Trophoblast cell (in vitro differentiated cells and primary cell): Measurements from ENCODE around the gene ATN1.

Experiments used
- DNase-seq, 2 donors: peaks; one replicate each; pipeline ENCODE4 v3.0.0-alpha.2; 2016
- H2AFZ ChIP-seq: 2 replicates; pipeline ENCODE4 v1.6.1; 2013; ENCODE audit warnings: low read length, moderate library complexity, mild to moderate bottlenecking; ENCODE audit not compliant: insufficient read depth, poor library complexity
- H2AK5ac ChIP-seq: 2 replicates; pipeline ENCODE4 v1.6.1; 2013; ENCODE audit warnings: mild to moderate bottlenecking, low read length
- H2BK120ac ChIP-seq: 2 replicates; pipeline ENCODE4 v1.6.1; 2013; ENCODE audit warnings: low read length, mild to moderate bottlenecking, moderate library complexity; ENCODE audit not compliant: insufficient read depth, poor library complexity
- H2BK12ac ChIP-seq: 2 replicates; pipeline ENCODE4 v1.6.1; 2013; ENCODE audit warnings: mild to moderate bottlenecking, low read length, moderate library complexity
- H2BK5ac ChIP-seq: 2 replicates; pipeline ENCODE4 v1.6.1; 2013; ENCODE audit warnings: low read length, low read depth, moderate library complexity, mild to moderate bottlenecking; ENCODE audit not compliant: poor library complexity
- H3K14ac ChIP-seq: 2 replicates; pipeline ENCODE4 v1.6.1; 2013; ENCODE audit warnings: mild to moderate bottlenecking, low read length
- H3K18ac ChIP-seq: 2 replicates; pipeline ENCODE4 v1.6.1; 2013; ENCODE audit warnings: mild to moderate bottlenecking, low read length
- H3K23ac ChIP-seq: 2 replicates; pipeline ENCODE4 v1.6.1; 2013; ENCODE audit warnings: low read length
- H3K27ac ChIP-seq: 2 replicates; pipeline ENCODE4 v1.5.1; 2013; ENCODE audit warnings: low read depth, mild to moderate bottlenecking, inconsistent platforms, low read length, moderate library complexity
- H3K27me3 ChIP-seq: 2 replicates; pipeline ENCODE4 v1.6.1; 2013; ENCODE audit warnings: inconsistent platforms, mild to moderate bottlenecking, low read length, moderate library complexity; ENCODE audit not compliant: insufficient read depth
- H3K36me3 ChIP-seq, 2 experiments: 1 replicate in 1 of 2; 2 replicates in 1 of 2; pipeline ENCODE4 v1.6.1; 2013; ENCODE audit warnings: low read length in 2 of 2, mild to moderate bottlenecking in 2 of 2, moderate library complexity in 1 of 2; ENCODE audit not compliant: insufficient read depth in 2 of 2, control insufficient read depth in 1 of 2
- H3K4ac ChIP-seq: 2 replicates; pipeline ENCODE4 v1.6.1; 2013; ENCODE audit warnings: low read depth, mild to moderate bottlenecking, low read length, moderate library complexity
- H3K4me1 ChIP-seq, 2 experiments: 1 replicate in 1 of 2; 2 replicates in 1 of 2; pipeline ENCODE4 v1.6.1; 2013; ENCODE audit warnings: low read length in 2 of 2, mild to moderate bottlenecking in 2 of 2, moderate library complexity in 1 of 2; ENCODE audit not compliant: insufficient read depth in 2 of 2, control insufficient read depth in 1 of 2
- H3K4me2 ChIP-seq: 2 replicates; pipeline ENCODE4 v1.6.1; 2013; ENCODE audit warnings: inconsistent platforms, mild to moderate bottlenecking, low read length, moderate library complexity
- H3K4me3 ChIP-seq: 2 replicates; pipeline ENCODE4 v1.5.1; 2013; ENCODE audit warnings: mild to moderate bottlenecking, low read depth, low read length, inconsistent platforms
- H3K79me1 ChIP-seq: one replicate; pipeline ENCODE4 v1.6.1; 2013; ENCODE audit warnings: low read length
- H3K79me2 ChIP-seq: 2 replicates; pipeline ENCODE4 v1.6.1; 2013; ENCODE audit warnings: low read length, mild to moderate bottlenecking; ENCODE audit not compliant: control insufficient read depth, insufficient read depth, poor library complexity
- H3K9ac ChIP-seq: 2 replicates; pipeline ENCODE4 v1.6.1; 2013; ENCODE audit warnings: mild to moderate bottlenecking, low read length
- H3K9me3 ChIP-seq: 2 replicates; pipeline ENCODE4 v1.6.1; 2013; ENCODE audit warnings: low read depth, mild to moderate bottlenecking, control low read depth, inconsistent platforms, low read length; ENCODE audit not compliant: insufficient read depth
- H4K12ac ChIP-seq: 2 replicates; pipeline ENCODE4 v1.6.1; 2013; ENCODE audit warnings: low read depth, mild to moderate bottlenecking, low read length, moderate library complexity
- H4K8ac ChIP-seq: 2 replicates; pipeline ENCODE4 v1.6.1; 2013; ENCODE audit warnings: low read depth, mild to moderate bottlenecking, low read length, moderate library complexity
- H4K91ac ChIP-seq: one replicate; pipeline ENCODE4 v1.6.1; 2013; ENCODE audit warnings: low read depth, mild to moderate bottlenecking, low read length, moderate library complexity
- WGBS: extraction: QIAGEN DNeasy Blood & Tissue Kit; methylation state at CpG from one replicate; pipeline ENCODE4 v1.1.7; 2013; ENCODE audit warnings: missing lambda C conversion rate; ENCODE audit not compliant: insufficient read length, insufficient coverage; ENCODE audit errors: extremely low coverage; 5-methylcytosine and 5-hydroxymethylcytosine counted together

Gene ATN1

GRCh38 chr12:6954316-6955107, 26.8 kb downstream of the ATN1 start:
- H2AFZ ChIP-seq: no peak overlapping the region
- H4K12ac ChIP-seq: no peak overlapping the region
- H3K79me1 ChIP-seq: no peaks in the 10 kb centered on the region
- no peak overlapping the region for H3K18ac ChIP-seq
- H2BK12ac ChIP-seq: no peak overlapping the region
- no peak overlapping the region for H3K23ac ChIP-seq
- no peak overlapping the region for H3K14ac ChIP-seq
- H3K4ac ChIP-seq: no peak overlapping the region
- H2AK5ac ChIP-seq: no peak overlapping the region
- no peak overlapping the region for H4K8ac ChIP-seq
- H3K36me3 ChIP-seq: peaks cover 9 to 11% of the 10 kb centered on the region in 2 experiments
- H2BK5ac ChIP-seq: no peak overlapping the region
- no peak overlapping the region for H4K91ac ChIP-seq
- H3K4me1 ChIP-seq: peaks cover 5 to 10% of the 10 kb centered on the region in 2 experiments
- H2BK120ac ChIP-seq: no peak overlapping the region
- no CpG with 5 or more reads among the region's 21 CpGs for WGBS
- peak overlapping the region; percentile 42 for H3K4me3 ChIP-seq
- no peak for DNase-seq
- H3K79me2 ChIP-seq: no peaks in the 10 kb centered on the region
- H3K9me3 ChIP-seq: no peaks in the 10 kb centered on the region
- H3K4me2 ChIP-seq: no peak overlapping the region
- H3K27me3 ChIP-seq: no peaks in the 10 kb centered on the region
- H3K27ac ChIP-seq: no peak overlapping the region
- no peak overlapping the region for H3K9ac ChIP-seq

- H3K23ac ChIP-seq: no peak overlapping the region
- no peak overlapping the region for H2AK5ac ChIP-seq
- no peak overlapping the region for H3K18ac ChIP-seq
- no peak overlapping the region for H3K4me2 ChIP-seq
- H3K79me1 ChIP-seq: no peaks in the 10 kb centered on the region
- no peaks in the 10 kb centered on the region for H3K79me2 ChIP-seq
- H3K4me1 ChIP-seq: peaks cover 5 to 10% of the 10 kb centered on the region in 2 experiments
- no peak for DNase-seq
- H2BK5ac ChIP-seq: no peak overlapping the region
- H4K12ac ChIP-seq: no peak overlapping the region
- H3K27me3 ChIP-seq: no peaks in the 10 kb centered on the region
- no peak overlapping the region for H3K9ac ChIP-seq
- H2AFZ ChIP-seq: no peak overlapping the region
- no peak overlapping the region for H3K27ac ChIP-seq
- H3K4ac ChIP-seq: no peak overlapping the region
- H2BK12ac ChIP-seq: no peak overlapping the region
- H4K91ac ChIP-seq: no peak overlapping the region
- H3K36me3 ChIP-seq: peaks cover 10 to 15% of the 10 kb centered on the region in 2 experiments
- no peak overlapping the region for H3K14ac ChIP-seq
- H2BK120ac ChIP-seq: no peak overlapping the region
- H3K4me3 ChIP-seq: no peak overlapping the region
- no peak overlapping the region for H4K8ac ChIP-seq
- H3K9me3 ChIP-seq: no peaks in the 10 kb centered on the region
- no CpG with 5 or more reads among the region's 22 CpGs for WGBS
Measured at GRCh38 chr12:6955108-6956020, 27.6 kb downstream of the ATN1 start.

GRCh38 chr12:6956021-6956727, 28.4 kb downstream of the ATN1 start:
- Histone ChIP-seq H2AFZ (no peak overlapping the region), H2BK5ac (no peak overlapping the region), H3K14ac (no peak overlapping the region), H4K91ac (no peak overlapping the region), H3K4ac (no peak overlapping the region), H2BK12ac (no peak overlapping the region), H3K27me3 (no peaks in the 10 kb centered on the region), H2AK5ac (no peak overlapping the region), H3K4me1 (peaks cover 0 to 3% of the 10 kb centered on the region in 2 experiments), H3K27ac (no peak overlapping the region), H4K12ac (no peak overlapping the region), H3K4me3 (no peak overlapping the region), H3K23ac (no peak overlapping the region), H2BK120ac (no peak overlapping the region), H3K4me2 (no peak overlapping the region), H3K9me3 (no peaks in the 10 kb centered on the region), H3K79me2 (no peaks in the 10 kb centered on the region), H4K8ac (no peak overlapping the region), H3K9ac (no peak overlapping the region), H3K36me3 (peaks cover 12 to 16% of the 10 kb centered on the region in 2 experiments), H3K18ac (no peak overlapping the region), H3K79me1 (peaks cover under 1% of the 10 kb centered on the region)
- DNase-seq: no peak
- no CpG with 5 or more reads among the region's 28 CpGs for WGBS

- H3K4me2 ChIP-seq: no peak overlapping the region
- H4K8ac ChIP-seq: no peak overlapping the region
- H2AFZ ChIP-seq: no peak overlapping the region
- H4K12ac ChIP-seq: no peak overlapping the region
- H3K27me3 ChIP-seq: no peaks in the 10 kb centered on the region
- no peak overlapping the region for H2BK12ac ChIP-seq
- H2BK120ac ChIP-seq: no peak overlapping the region
- no peak overlapping the region for H3K14ac ChIP-seq
- H3K4me3 ChIP-seq: no peak overlapping the region
- no peak overlapping the region for H2AK5ac ChIP-seq
- no peak overlapping the region for H3K18ac ChIP-seq
- H3K4ac ChIP-seq: no peak overlapping the region
- H3K9ac ChIP-seq: no peak overlapping the region
- H3K79me1 ChIP-seq: peaks cover 10% of the 10 kb centered on the region
- no peaks in the 10 kb centered on the region for H3K79me2 ChIP-seq
- peaks cover 0 to 8% of the 10 kb centered on the region in 2 experiments for H3K4me1 ChIP-seq
- no peak overlapping the region for H2BK5ac ChIP-seq
- no peak overlapping the region for H3K27ac ChIP-seq
- no peak overlapping the region for H4K91ac ChIP-seq
- DNase-seq: no peak
- no peaks in the 10 kb centered on the region for H3K9me3 ChIP-seq
- H3K23ac ChIP-seq: no peak overlapping the region
- no CpG with 5 or more reads among the region's 20 CpGs for WGBS
- peaks cover 12 to 16% of the 10 kb centered on the region in 2 experiments for H3K36me3 ChIP-seq
Measured at GRCh38 chr12:6957151-6957701, 29.5 kb downstream of the ATN1 start.
